Skeletal muscle satellite cell (primary cell): ENCODE measurements around the gene AP3D1.

Experiments
- H3K27me3 ChIP-seq: 2 replicates; pipeline ENCODE4 v1.7.0; 2013; ENCODE audit warnings: low read length; ENCODE audit not compliant: control insufficient read depth, insufficient read depth
- H3K36me3 ChIP-seq: 2 replicates; pipeline ENCODE4 v1.7.0; 2013; ENCODE audit warnings: mild to moderate bottlenecking, control low read depth, low read length; ENCODE audit not compliant: insufficient read depth
- H3K4me1 ChIP-seq: 2 replicates; pipeline ENCODE4 v1.7.0; 2013; ENCODE audit warnings: low read length; ENCODE audit not compliant: control insufficient read depth, insufficient read depth
- H3K4me2 ChIP-seq: 2 replicates; pipeline ENCODE4 v1.7.0; 2013; ENCODE audit warnings: mild to moderate bottlenecking, low read length
- H3K4me3 ChIP-seq: 2 replicates; pipeline ENCODE4 v1.7.0; 2013; ENCODE audit warnings: low read length
- H3K9ac ChIP-seq: 2 replicates; pipeline ENCODE4 v1.7.0; 2013; ENCODE audit warnings: mild to moderate bottlenecking, low read depth, low read length, moderate library complexity
- H3K9me3 ChIP-seq: replicated peaks from 2 replicates; pipeline ENCODE4 v1.7.0; 2013; ENCODE audit warnings: mild to moderate bottlenecking, control low read depth, low read length

The AP3D1 gene

GRCh38 chr19:2113439-2114211, 37.7 kb downstream of the AP3D1 start:
- Histone ChIP-seq H3K4me2 (no peak overlapping the region), H3K27me3 (no peaks in the 10 kb centered on the region), H3K4me3 (no peak overlapping the region), H3K9me3 (no peaks in the 10 kb centered on the region), H3K36me3 (peaks cover 95% of the 10 kb centered on the region), H3K4me1 (peaks cover 12% of the 10 kb centered on the region), H3K9ac (no peak overlapping the region)

DNA sequence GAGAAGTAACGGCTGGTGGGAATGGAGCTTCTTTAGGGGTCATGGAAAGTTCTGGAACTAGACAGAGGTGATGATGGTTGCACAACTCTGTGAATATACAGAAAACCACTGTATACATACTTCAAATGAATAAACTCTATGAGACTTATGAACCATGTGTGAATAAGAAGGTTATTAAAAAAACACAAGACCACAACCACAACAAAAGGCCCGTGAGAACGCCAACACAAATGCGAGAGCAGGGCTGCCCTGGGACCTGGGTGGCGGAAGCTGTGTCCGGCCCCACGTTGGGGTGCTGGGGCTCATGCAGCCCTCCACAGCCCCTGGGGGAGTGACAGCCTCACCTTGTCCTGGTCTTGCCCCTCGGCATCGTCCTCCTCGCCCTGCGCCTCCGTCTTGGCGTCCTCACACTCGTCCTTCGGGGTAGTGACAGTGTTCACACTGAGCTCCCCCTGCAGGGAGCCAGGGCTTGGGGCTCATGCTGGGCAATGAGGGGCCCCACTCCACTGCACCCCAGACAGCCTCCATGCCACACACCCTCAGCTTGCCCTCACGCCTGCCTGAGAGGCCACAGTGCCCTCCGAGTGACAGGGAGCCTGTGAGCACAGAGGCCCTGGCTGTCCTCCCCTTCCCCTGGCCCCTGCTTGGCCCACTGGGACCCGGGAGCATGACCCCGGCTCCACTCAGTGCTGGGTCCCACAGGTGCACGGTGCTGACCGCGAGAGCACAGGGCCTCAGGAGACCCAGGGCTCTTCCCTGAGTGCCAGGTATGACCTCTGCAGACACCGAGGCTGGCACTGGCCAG, 38.6 kb downstream of the AP3D1 start:
- no peaks in the 10 kb centered on the region for H3K9me3 ChIP-seq
- no peak overlapping the region for H3K4me2 ChIP-seq
- H3K9ac ChIP-seq: no peak overlapping the region
- no peaks in the 10 kb centered on the region for H3K27me3 ChIP-seq
- H3K36me3 ChIP-seq: peaks cover 94% of the 10 kb centered on the region
- peaks cover 12% of the 10 kb centered on the region for H3K4me1 ChIP-seq
- H3K4me3 ChIP-seq: no peak overlapping the region

DNA sequence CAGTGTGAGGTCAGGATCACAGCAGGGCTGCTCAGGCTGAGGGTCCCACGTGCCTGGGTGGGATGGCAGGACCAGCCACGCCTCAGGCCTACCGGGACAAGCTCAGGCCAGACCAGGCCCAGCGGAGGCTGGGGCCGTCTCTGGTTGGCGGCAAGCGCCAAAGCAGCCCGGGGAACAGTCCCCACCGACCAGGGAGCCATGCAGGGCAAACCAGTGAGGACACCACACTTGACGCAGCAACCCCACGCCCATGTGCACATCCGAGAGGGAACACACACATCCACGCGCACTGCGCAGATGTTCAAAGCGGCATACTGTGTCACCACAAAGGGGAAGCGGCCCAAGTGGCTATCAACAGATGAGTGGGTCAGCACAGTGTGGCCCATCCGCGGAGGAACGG, 39.5 kb downstream of the AP3D1 start:
- peaks cover 12% of the 10 kb centered on the region for H3K4me1 ChIP-seq
- H3K27me3 ChIP-seq: no peaks in the 10 kb centered on the region
- no peak overlapping the region for H3K4me2 ChIP-seq
- no peaks in the 10 kb centered on the region for H3K9me3 ChIP-seq
- H3K9ac ChIP-seq: no peak overlapping the region
- H3K36me3 ChIP-seq: peaks cover 86% of the 10 kb centered on the region
- no peak overlapping the region for H3K4me3 ChIP-seq

DNA sequence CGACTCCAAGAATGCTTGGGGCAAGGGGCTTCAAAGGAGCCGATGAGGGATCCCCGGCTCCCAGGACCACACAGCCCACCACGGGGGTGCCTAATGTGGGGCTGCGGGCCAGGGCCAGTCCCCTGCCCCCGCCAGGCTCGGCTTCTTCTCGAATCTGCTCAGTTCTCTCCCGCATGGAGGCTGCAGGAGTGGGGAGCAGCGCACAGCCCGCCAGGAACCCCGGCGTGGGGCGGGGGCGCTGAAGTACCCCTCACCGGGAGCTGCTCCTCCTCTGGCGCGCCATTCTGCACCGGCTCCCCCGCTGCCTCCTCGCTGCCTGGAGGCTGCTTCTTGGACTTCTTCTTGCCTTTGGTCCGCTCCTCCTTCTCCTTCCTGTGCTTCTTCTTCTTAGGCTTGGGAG, 39.9 kb downstream of the AP3D1 start:
- H3K9me3 ChIP-seq: no peaks in the 10 kb centered on the region
- H3K36me3 ChIP-seq: peaks cover 86% of the 10 kb centered on the region
- no peak overlapping the region for H3K4me3 ChIP-seq
- H3K4me2 ChIP-seq: no peak overlapping the region
- H3K27me3 ChIP-seq: no peaks in the 10 kb centered on the region
- H3K4me1 ChIP-seq: peaks cover 12% of the 10 kb centered on the region
- H3K9ac ChIP-seq: no peak overlapping the region

GRCh38 chr19:2110822-2111221, 40.5 kb downstream of the AP3D1 start:
- Histone ChIP-seq H3K4me3 (no peak overlapping the region), H3K9ac (no peak overlapping the region), H3K27me3 (no peaks in the 10 kb centered on the region), H3K4me1 (peaks cover 12% of the 10 kb centered on the region), H3K4me2 (no peak overlapping the region), H3K36me3 (peaks cover 85% of the 10 kb centered on the region), H3K9me3 (no peaks in the 10 kb centered on the region)

GRCh38 chr19:2109046-2109864, 42.1 kb downstream of the AP3D1 start:
- Histone ChIP-seq H3K9ac (no peak overlapping the region), H3K9me3 (no peaks in the 10 kb centered on the region), H3K4me2 (no peak overlapping the region), H3K4me1 (peaks cover 9% of the 10 kb centered on the region), H3K27me3 (no peaks in the 10 kb centered on the region), H3K4me3 (no peak overlapping the region), H3K36me3 (peaks cover 86% of the 10 kb centered on the region)

- Histone ChIP-seq H3K27me3 (no peaks in the 10 kb centered on the region), H3K9ac (no peak overlapping the region), H3K4me1 (peaks cover 1% of the 10 kb centered on the region), H3K9me3 (no peaks in the 10 kb centered on the region), H3K4me3 (no peak overlapping the region), H3K36me3 (peaks cover 86% of the 10 kb centered on the region), H3K4me2 (no peak overlapping the region)
These were observed 42.9 kb downstream of the AP3D1 start for GRCh38 chr19:2108251-2109016.

DNA sequence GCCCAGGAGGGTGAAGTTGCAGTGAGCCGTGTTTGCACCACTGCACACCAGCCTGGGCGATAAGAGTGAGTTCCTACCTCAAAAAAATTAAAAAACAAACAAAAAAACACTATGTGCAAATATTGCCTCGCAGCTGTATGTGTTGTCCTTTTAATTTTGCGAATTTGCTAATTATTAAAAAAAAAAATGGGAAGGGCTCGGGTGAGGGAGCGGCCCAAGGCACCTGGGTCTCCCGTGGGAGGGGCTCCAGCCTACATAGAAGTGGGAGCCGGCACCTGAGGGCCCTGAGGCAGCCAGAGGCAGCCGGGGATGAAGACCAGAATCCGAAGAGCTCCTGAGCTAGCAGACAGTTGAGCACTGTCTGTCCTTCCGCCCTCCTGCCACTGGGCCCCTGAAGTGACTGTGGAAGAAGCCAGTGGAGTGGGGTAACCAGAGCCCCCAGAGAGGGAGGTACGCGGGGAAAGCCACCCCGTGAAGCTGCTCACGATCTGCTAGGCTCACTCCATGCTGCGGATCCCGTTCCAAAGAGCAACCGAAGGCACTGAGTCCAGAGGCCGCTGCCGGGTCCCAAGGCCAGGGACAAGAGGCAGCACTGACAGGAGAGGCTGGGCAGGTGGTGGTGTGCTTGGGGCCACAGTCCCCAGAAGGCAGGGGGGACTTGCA, 48.2 kb downstream of the AP3D1 start:
- Histone ChIP-seq H3K27me3 (no peaks in the 10 kb centered on the region), H3K4me3 (no peak overlapping the region), H3K36me3 (peaks cover 66% of the 10 kb centered on the region), H3K9me3 (no peaks in the 10 kb centered on the region), H3K9ac (no peak overlapping the region), H3K4me2 (no peak overlapping the region), H3K4me1 (no peaks in the 10 kb centered on the region)

- H3K36me3 ChIP-seq: peaks cover 59% of the 10 kb centered on the region
- no peaks in the 10 kb centered on the region for H3K27me3 ChIP-seq
- H3K9ac ChIP-seq: no peak overlapping the region
- H3K4me1 ChIP-seq: peaks cover 10% of the 10 kb centered on the region
- H3K4me2 ChIP-seq: no peak overlapping the region
- H3K9me3 ChIP-seq: no peaks in the 10 kb centered on the region
- H3K4me3 ChIP-seq: no peak overlapping the region
These were observed 49.7 kb downstream of the AP3D1 start for GRCh38 chr19:2101417-2102335.

DNA sequence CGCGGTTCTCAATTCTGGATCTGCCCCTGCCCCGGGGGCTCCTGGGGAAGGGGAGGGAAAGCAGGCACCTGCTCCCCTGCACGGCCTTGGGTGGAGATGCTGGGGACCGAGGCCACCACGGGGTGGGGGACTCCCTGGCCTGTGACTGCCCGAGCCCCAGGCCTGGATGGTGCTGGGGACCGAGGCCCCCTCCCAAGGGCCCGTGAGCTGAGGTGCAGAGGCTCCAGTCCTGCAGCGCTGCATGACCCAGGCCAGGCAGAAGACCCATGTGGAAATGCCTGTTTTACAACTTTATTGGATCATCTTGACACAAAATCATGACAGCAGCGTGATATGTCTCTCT, 50.7 kb downstream of the AP3D1 start:
- Histone ChIP-seq H3K27me3 (no peaks in the 10 kb centered on the region), H3K4me2 (no peak overlapping the region), H3K4me3 (no peak overlapping the region), H3K9me3 (no peaks in the 10 kb centered on the region), H3K4me1 (peaks cover 10% of the 10 kb centered on the region), H3K36me3 (peaks cover 51% of the 10 kb centered on the region), H3K9ac (no peak overlapping the region)
